ENCODE data around the gene NDUFAB1.
"Not testable (repeated sequence)": the region's sequence is repeated elsewhere in the genome, so short reads cannot be mapped to it uniquely, and the experiment has no call there.

Gene NDUFAB1
- 12.6 reads per million, percentile 37 among the genes with 10 or more reads in this experiment for total RNA-seq

DNA sequence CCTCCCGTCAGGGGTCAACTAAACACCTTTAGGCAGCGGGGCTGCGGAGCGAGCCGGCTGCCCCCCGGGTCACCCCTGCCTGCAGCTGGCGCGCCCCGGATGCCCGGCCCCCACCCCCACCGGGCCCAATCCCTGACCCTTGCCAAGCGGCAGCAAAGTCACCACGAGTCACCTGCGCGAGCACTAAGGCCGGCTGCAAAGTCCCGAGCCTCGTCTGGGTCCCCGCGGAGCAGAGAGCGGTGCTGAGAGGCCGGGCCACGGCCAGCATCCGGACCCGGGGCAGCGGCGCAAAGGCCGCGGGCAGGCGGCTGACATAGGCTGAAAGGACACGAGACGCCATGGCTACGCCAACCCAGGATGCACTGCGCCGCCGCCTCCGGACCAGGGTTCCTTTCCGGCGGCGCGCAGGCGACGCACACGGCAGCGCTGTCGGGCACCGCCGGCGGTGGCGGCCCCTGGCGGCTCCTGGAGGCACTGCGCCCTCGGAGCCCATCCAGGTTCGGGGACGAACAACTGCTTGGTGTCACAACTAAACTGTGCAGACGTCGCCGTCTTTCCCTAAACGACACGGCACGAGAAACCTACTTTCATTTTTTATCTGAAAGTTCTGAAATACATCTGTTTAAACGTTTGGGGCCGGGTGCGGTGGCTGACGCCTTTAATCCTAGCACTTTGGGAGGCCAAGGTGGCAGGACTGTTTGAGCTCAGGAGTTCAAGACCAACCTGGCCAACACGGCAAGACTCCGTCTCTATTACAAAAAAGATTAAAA is at the start of gene NDUFAB1:
Gene NDUFAB1 (minus strand): TSS at position 366 of the 770 bp plus-strand sequence. CDS start 26 bp downstream, at position 340.
- peak; percentile 89 for DNase-seq

DNA sequence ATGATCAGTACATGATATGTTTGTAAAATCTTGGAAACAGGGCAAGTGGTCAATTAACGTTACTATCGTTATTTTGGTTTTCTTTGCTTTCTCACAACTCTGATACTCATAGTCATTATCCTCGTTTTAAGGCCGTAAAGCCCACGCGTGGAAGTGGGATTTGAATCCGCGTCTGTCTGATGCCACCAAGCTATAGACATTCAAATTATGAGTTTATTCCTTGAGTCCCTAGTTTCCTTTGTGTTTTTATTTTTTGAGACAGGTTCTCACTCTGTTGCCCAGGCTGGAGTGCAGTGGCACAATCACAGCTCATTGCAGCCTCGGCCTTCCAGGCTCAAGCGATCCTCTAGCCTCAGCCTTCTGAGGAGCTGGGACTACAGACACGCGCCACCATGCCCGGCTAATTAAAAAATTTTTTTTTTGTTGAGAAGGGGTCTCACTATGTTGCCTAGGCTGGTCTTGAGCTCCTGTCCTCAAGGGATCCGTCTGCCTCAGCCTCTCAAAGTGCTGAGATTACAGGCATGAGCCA is 46.2 kb upstream of the NDUFAB1 start:
- DNase-seq = no peak

DNA sequence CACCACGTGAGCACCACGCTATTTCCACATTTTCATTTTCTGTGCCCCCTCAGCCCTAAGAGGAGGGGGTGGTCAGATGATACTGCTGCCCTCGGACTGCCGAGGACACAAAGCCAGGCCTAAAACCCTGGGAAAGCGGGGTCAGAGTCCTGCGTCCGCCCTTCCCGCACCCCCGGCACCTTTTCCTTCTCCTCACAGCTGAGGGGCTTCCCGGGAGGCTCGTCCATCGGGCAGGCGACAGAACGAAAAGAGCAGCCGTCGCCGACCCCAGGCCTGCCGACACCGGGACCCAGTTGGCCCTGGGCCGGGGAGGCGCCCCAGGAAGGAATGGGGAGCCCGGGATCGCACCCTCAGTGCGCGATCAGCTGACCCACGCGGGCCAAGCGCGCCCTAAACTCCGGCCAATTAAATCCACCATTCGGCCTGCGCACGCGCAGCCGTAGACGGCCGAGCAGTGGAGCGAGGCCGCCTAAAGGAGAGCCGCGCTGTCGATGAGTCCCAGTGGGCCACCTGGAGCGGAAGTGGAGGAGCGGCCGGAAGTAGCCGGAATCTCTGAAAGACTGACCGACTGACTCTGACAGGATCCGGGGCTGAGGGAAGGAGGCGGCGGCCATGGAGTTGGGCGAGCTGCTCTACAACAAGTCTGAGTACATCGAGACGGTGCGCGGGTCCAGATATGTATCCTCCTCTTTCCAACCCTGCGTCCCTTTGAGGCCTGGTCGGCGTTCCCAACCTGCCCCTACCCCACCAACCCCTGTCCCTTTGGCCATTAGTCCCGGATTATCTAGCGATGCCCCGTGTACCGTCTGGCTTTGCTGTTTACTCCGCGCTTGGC is 45.0 kb upstream of the NDUFAB1 start, which contains the start of the genes DCTN5 and PALB2:
Gene DCTN5 (plus strand): TSS at position 536 of the 835 bp plus-strand sequence. CDS start 77 bp downstream, at position 613.
Gene PALB2 (minus strand): TSS at position 380 of the 835 bp plus-strand sequence. CDS start 153 bp downstream, at position 227.
- peak; percentile 74 for DNase-seq

DNA sequence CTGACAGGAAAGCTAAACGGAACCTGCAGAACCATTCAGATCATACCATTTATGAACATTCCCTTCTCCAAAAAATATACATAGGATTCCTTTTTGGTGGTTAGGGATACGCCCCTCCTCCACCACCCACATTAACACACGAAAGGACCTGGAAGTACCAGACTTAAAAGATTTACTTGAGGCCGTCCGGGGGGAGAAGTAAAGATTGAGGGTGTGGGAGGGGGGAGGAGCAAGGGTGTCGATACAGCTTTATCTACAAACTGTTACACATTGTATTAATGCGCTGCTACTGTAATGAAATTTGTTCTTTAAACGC is 44.5 kb upstream of the NDUFAB1 start:
- DNase-seq = no peak

DNA sequence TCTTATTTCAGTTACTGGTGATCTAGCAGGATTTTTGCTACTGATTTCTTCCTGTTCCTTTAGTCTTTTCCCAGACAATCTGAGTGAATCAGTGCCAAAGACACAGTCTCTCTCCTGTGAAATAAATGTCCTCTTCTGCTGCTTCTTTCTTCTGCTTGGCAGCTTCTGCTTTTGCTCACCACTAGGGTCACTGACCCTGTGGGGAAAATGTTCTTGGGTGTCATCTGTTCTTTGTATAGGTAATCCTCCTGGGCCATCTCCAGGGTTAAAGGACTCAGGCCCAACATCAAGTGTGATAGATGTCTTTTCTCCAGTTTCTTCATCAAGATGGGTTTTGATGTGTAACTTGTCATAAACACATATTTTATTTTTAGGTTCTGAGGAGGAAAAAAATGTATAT is 39.8 kb upstream of the NDUFAB1 start:
- DNase-seq = no peak

DNA sequence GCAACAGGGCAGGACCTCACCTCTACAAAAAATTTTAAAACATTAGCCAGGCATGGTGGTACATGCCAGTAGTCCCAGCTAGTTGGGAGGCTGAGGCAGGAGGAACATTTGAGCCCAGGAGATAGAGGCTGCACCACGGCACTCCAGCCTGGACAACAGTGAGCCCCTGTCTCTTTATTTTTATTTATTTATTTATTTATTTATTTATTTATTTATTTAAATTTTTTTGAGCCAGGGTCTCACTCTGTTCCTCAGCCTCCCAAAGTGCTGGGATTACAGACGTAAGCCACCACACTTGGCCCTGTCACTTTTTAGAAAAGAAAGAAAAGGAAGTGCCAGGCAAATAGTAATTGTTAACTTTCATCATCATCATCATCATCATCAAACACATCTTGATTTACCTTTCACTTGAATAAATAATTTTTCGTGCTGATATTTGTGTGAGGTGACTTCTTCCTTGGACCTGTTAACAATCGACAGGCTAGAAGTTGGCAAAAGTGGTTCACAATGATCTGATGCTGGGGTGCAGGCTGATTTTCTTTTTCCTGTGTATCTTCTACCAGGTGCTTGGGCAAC is 38.4 kb upstream of the NDUFAB1 start:
- no peak for DNase-seq

DNA sequence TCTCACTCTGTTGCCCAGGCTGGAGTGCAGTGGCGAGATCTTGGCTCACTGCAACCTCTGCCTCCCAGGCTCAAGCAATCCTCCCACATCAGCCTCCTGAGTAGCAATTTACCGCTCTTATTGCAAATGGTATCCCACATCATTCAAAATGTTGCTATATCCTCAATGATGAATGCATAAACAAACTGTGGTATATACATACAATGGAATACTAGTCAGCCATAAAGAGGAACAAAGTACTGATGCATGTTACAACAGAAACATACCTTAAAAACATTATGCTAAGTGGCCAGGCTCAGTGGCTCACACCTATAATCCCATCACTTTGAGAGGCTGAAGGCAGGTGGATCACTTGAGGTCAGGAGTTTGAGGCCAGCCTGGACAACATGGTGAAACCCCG is 35.8 kb upstream of the NDUFAB1 start:
- DNase-seq = not testable (repeated sequence)

DNA sequence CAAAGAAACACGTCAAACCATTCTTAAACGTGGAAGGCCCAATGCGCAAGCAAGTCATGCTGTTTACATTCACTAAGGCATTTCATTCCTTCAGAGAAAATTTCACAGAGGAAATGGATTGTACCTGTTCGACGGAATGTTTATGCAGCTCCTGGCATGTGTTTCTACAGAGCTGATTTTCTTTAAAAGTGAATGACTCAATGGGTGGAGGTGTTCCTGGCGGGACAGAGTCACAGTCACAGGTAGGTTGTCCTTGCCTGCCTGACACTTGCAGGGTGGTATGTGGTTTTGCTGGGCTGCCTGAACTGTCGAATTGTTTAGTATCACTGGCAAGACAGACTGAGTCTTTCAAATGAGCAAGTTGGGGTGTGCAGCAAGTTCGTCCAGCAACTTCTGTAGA is 33.4 kb upstream of the NDUFAB1 start:
- DNase-seq = no peak

DNA sequence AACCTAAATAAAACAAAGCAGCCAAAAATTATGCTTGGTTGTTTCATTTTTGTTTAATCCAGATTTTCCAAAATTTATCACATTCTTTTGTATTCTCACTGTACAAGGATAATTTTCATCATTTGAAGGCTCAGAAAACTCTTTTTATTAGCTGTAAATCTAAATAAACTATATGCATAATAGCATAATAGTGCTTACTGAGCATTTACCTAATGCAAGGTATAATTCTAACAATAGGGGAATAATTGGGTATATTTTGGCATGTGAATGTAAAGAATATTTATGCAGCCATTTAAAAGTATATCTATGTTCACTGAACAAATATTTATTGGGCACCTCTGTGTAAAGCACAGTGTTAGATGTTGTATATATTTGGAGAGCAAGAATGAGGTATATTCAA is 28.0 kb upstream of the NDUFAB1 start:
- DNase-seq = no peak

DNA sequence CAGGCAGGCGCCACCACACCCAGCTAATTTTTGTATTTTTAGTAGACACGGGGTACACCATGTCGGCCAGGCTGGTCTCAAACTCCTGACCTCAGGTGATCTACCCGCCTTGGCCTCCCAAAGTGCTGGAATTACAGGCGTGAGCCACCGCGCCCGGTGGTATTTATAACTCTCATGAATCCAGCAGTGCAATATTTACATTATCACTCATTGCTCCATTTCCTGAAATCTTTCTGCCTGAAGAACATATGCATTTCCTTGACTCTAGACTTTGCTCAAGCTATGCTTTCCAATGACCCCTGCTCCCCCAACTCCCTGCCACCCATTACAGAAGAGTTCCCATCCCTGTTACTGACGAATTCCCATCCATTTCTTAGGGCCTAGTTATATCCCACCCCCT is 19.7 kb upstream of the NDUFAB1 start:
- no peak for DNase-seq

DNA sequence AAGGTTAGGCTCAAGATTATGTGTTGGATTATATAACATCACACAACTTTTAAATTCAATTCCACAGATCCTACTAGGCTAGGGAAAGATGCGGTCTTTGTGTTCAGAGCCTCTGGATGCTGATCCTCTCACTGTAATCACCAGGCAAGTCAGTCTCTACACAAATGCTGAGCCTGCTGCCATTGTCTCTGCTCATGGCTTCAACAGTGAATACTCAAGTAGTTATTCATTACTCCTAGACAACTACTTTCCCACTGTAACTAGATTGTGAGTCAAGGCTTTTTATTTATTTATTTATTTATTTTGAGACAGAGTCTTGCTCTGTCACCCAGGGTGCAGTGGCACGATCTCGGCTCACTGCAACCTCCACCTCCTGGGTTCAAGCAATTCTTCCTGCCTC is 15.8 kb upstream of the NDUFAB1 start:
- no peak for DNase-seq

DNA sequence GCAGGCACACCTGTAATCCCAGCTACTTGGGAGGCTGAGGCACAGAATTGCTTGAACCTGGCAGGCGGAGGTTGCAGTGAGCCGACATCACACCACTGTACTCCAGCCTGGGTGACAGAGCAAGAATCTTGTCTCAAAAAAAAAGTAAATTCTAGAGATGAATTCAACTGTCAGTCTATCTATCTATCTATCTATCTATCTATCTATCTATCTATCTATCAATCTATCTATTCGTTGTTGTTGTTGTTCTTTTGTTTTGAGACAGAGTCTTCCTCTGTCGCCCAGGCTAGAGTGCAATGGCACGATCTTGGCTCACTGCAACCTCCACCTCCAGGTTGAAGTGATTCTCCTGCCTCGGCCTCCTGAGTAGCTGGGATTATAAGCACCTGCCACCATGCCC is 14.8 kb upstream of the NDUFAB1 start:
- DNase-seq = not testable (repeated sequence)

DNA sequence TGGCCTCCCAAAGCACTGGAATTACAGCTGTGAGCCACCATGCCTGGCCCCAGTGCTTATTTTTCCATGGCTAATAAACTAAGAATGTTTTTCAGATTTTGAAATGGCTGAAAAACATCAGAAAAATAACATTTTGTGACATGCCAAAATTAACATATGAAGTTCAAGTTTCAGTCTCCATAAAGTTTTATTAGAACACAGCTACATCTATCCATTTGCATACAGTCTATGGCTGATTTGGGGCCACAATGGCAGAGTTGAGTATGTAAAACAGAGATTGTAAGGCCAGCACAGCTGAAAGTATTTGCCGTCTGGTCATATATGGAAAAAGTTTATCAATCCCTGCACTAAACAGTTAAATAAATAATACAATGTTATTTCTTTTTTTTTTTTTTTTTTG is 13.8 kb upstream of the NDUFAB1 start:
- DNase-seq = no peak

DNA sequence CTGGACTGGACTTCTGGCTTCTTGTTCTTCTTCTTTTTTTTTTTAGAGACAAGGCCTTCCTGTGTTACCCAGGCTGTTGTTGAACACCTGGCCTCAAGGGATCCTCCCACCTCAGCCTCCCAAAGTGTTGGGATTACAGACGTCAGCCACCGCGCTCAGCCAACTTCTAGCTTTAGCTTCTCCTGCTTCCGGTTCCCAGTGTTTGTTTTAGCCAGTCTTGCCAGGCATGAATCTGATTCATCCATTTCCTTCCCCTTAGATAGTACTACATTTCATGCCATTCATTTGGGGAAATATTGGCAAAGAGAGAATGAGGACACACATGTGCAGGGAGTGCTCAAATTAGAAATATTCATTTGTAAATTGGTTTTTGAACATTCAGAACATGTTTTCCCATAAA is 12.1 kb upstream of the NDUFAB1 start:
- no peak for DNase-seq

DNA sequence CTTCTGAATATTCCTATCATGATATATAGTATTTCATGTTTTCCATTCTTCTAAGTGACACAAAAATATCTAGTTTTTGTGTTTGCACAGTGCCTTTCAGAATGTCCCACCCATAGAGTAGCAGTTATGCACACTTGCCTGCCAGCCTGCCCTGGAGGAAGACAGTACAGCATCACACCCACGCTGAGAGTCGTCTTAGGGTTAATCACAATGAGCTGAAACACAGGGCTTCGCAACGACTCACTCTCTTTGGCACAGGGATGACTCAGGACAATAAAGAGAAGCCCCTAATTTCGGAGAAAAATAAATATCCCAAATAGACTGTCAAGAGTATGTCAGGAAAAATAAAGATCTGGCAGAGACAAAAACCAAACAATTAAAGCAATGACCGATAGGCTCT is 11.6 kb upstream of the NDUFAB1 start:
- no peak for DNase-seq

DNA sequence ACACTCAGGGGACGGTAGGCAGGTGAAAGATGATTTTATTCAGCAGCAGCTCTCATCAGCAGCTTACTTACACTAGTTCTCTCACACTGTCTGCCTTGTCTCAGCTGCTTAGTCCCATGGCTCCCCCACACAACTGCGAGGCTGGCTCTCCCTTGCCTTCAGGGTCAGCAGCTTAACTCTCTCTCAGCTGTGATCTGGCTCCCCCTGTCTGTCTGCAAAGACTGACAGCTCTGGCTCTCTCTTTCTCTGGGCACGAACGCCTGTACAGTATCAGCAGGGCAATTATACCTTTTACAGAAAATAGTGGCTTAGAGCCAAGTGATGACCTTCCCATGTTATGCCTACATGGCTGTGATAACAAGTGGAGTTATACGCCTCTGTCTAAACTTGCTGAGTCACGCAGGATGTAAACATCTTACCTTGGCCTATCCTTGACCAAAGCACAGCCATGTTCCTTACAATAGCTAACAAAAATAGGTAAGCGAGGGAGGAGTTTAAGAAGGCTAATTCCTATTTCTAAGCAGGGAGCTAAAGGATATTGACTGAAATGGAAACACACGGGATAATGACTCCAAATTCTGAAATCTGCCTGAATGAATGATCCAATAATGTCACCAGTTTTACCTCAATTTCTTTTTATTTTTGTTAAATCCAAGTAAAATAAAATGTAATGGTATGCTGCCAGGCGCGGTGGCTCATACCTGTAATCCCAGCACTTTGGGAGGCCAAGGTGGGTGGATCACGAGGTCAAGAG is 1.1 kb upstream of the NDUFAB1 start:
- no peak for DNase-seq

DNA sequence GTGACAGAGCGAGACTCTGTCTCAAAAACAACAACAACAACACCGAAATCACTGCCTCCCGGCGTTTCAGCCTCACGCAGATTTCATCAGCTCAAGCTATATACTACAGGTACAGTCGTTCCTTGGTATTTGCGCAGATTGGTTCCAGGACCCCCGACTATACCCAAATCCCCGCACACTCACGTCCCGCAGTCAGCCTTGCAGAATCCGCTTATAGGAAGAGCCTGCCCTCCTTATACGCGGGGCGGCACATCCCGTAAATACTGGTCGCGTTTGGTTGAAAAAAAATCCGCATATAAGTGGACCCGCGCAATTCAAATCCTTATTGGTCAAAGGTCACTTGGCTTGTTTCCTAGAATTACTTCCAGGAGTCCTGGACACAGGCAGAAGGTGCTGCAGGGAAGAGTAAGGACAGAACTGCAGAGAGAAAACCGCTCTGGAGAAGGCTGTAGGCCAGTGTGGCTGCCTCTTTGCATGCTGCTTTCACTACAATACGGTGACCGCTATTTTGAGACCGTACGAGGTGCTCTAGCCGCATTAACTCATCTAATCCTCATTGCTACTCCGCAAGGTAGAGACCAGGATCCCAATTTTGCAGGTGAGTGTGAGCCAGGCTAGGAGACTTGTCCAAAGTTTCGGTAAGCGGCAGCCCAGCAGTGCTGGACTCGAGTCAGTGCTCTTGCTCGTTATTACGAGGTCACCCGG is 718 bp downstream of the NDUFAB1 start:
- no peak for DNase-seq

DNA sequence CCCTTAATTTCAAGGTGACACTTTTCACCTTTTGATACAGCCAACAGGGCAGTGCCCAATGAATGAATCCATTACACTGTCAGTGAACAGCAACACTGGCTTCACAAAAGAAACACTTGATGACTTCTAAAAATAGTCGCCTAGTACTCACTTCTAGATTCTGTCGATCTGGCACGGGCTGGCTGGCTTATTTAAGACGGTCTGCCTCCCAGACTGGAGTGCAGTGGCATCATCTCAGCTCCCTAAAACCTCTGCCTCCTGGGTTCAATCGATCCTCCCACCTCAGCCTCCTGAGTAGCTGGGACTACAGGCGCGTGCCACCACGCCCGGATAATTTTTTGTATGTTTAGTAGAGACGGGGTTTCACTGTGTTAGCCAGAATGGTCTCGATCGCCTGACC is 1.9 kb downstream of the NDUFAB1 start:
- DNase-seq = no peak

DNA sequence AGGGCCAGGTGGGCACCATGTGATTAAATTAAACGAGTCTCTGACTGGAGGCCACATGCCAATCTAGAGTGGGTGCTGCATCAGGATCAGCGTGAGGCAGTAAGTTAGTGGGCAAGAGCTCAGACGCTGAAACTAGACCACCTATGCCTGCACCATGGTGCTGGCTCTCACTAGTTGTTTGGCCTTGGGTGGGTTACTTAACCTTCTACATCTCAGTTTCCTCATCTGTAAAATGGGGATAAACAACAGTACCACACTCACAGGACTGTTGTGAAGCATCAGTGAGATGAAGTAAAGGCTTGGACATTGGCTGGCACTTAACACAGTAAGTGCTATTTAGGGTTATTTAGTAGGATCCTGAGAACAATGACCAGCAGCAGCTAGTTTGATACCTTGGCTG is 5.9 kb downstream of the NDUFAB1 start:
- no peak for DNase-seq

DNA sequence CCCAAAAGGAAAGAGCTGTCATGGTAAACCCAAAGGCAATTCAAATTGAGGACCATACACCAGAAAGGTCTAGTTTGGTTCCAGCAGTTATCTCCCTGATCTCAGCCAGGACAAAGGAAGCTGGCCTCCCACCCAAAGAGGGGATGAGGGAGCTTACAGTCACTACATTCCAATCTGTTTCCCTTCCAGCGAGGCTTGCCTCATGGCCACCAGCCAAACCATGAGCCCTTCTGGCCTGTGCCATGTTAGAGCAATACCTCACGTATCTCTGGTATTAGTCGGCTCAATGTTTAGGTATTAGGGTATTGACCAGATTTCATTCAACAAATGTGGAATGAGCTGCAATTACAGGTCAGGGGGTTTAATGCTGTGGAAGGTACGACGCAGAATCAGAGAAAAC is 8.4 kb downstream of the NDUFAB1 start:
- no peak for DNase-seq

DNA sequence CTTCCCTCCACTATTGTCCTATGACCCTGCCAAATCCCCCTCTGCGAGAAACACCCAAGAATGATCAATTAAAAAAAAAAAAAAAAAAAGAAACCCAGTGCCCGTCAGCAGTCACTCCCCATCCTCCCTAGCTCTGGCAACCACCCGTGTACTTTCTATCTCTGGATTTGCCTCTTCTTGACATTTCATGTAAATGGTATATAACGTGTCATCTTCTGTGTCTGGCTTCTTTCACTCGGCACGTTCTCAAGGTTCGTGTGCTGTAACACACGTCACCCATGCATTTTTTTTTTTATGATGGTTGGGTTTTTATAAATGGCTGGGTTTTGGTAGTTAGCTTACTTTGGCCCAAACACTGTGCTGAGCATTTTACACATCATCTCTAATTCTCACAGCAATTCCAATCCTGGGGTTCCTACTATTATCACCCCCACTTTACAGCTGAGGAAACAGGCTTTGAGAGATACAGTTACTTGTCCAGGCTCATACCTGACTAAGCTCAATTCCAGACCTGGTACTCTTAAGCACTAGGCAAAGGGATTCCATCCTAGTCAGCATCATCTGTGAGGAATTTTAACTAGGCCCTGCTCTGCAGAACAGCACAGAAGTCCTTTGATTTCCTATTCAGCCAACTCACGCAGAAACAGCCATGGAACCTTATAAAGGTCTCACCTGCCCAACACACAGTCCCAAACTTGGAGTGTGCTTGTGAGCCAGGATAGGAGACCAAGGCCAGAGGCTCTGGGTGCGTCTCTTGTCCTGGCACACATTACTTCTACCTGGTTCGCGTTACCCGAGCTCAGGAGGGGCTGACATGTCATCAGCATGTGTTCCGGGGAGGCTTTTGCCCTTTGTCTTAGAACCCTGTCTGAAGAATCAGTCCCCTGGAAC is 11.7 kb downstream of the NDUFAB1 start:
- no peak for DNase-seq

All from effector CD4-positive, alpha-beta T cell (primary cell).